ENCODE measurements around the gene NHSL1.

NHSL1 gene

GRCh38 chr6:138492113-138492512, 7.2 kb downstream of the NHSL1 start:
- DNase-seq: no peak

- DNase-seq: no peak
Observed at GRCh38 chr6:138491017-138491416, 8.3 kb downstream of the NHSL1 start.

- DNase-seq: no peak
Observed at GRCh38 chr6:138489846-138490245, 9.4 kb downstream of the NHSL1 start.

GRCh38 chr6:138487102-138487604, 12.1 kb downstream of the NHSL1 start:
- no peak for DNase-seq

- DNase-seq: no peak
Observed at GRCh38 chr6:138486249-138487101, 12.8 kb downstream of the NHSL1 start.

- no peak for DNase-seq
Observed at GRCh38 chr6:138485586-138486248, 13.6 kb downstream of the NHSL1 start.

GRCh38 chr6:138485005-138485545, 14.2 kb downstream of the NHSL1 start:
- no peak for DNase-seq

- no peak for DNase-seq
Observed at GRCh38 chr6:138484018-138484731, 15.1 kb downstream of the NHSL1 start.

- DNase-seq: no peak
Observed at GRCh38 chr6:138482816-138483215, 16.5 kb downstream of the NHSL1 start.

GRCh38 chr6:138480279-138480949, 18.9 kb downstream of the NHSL1 start:
- DNase-seq: no peak

GRCh38 chr6:138477913-138478539, 21.3 kb downstream of the NHSL1 start:
- no peak for DNase-seq

GRCh38 chr6:138476116-138476515, 23.2 kb downstream of the NHSL1 start:
- no peak for DNase-seq

- no peak for DNase-seq
Observed at GRCh38 chr6:138473144-138473543, 26.1 kb downstream of the NHSL1 start.

GRCh38 chr6:138468320-138469015, 30.8 kb downstream of the NHSL1 start:
- DNase-seq: no peak

- DNase-seq: no peak
Observed at GRCh38 chr6:138467901-138468300, 31.4 kb downstream of the NHSL1 start.

- DNase-seq: no peak
Observed at GRCh38 chr6:138465007-138465645, 34.2 kb downstream of the NHSL1 start.

GRCh38 chr6:138464085-138464484, 35.2 kb downstream of the NHSL1 start:
- no peak for DNase-seq

- DNase-seq: no peak
Observed at GRCh38 chr6:138461647-138462046, 37.6 kb downstream of the NHSL1 start.

- DNase-seq: no peak
Observed at GRCh38 chr6:138456401-138456790, 42.9 kb downstream of the NHSL1 start.

- DNase-seq: no peak
Observed at GRCh38 chr6:138455746-138456400, 43.4 kb downstream of the NHSL1 start.
